PC-9 (cell line): ENCODE data around the gene UPF2.

Experiments
- EZH2 ChIP-seq: fragments of 200-600 bp; sonication (generic); IDR thresholded peaks from 2 replicates; pipeline ENCODE4 v1.8.0; 2017; ENCODE audit warnings: antibody characterized with exemption, low read depth
- TF ChIP-seq, protein P1 (sequence below): fragments of 200-600 bp; sonication (generic); conservative IDR thresholded peaks from 2 replicates; pipeline ENCODE4 v1.6.1; 2017; ENCODE audit warnings: mixed run types, antibody characterized with exemption, mild to moderate bottlenecking, moderate library complexity

DNA sequence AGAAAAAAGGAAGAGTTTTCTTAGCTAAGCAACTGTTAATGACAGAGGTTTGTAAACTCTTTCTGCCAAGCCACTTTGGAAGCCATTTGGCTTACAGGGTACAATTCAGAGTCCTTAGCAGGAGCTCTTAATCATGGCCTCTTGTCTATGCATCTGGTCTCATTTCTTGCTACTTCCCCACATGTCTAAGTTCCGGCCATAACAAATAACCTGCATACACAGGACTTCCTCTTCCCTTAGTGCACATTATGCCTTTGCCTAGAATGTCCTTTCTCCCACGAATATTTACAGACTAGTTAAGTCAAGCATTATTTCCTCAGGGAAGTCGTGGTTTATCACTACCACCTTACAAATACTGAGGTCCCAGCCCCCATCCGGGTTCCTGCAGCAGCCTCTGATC lies 8.6 kb upstream of the UPF2 start:
- TF ChIP-seq EZH2: no peak
- TF ChIP-seq, protein P1, sequence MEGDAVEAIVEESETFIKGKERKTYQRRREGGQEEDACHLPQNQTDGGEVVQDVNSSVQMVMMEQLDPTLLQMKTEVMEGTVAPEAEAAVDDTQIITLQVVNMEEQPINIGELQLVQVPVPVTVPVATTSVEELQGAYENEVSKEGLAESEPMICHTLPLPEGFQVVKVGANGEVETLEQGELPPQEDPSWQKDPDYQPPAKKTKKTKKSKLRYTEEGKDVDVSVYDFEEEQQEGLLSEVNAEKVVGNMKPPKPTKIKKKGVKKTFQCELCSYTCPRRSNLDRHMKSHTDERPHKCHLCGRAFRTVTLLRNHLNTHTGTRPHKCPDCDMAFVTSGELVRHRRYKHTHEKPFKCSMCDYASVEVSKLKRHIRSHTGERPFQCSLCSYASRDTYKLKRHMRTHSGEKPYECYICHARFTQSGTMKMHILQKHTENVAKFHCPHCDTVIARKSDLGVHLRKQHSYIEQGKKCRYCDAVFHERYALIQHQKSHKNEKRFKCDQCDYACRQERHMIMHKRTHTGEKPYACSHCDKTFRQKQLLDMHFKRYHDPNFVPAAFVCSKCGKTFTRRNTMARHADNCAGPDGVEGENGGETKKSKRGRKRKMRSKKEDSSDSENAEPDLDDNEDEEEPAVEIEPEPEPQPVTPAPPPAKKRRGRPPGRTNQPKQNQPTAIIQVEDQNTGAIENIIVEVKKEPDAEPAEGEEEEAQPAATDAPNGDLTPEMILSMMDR: no peak
